Activated CD8-positive, alpha-beta memory T cell treated with anti-CD3 and anti-CD28 coated beads, Interleukin-2, amount 50 U/mL, for 1 hour (primary cell): ENCODE results near the gene VPS35L.
"Not testable (repeated sequence)": the region's sequence is repeated elsewhere in the genome, so short reads cannot be mapped to it uniquely, and the experiment has no call there.

Experiments used
- DNase-seq: peaks from one replicate; pipeline ENCODE4 v3.0.0-alpha.2; 2020; ENCODE audit errors: extremely low read depth

VPS35L gene

DNA sequence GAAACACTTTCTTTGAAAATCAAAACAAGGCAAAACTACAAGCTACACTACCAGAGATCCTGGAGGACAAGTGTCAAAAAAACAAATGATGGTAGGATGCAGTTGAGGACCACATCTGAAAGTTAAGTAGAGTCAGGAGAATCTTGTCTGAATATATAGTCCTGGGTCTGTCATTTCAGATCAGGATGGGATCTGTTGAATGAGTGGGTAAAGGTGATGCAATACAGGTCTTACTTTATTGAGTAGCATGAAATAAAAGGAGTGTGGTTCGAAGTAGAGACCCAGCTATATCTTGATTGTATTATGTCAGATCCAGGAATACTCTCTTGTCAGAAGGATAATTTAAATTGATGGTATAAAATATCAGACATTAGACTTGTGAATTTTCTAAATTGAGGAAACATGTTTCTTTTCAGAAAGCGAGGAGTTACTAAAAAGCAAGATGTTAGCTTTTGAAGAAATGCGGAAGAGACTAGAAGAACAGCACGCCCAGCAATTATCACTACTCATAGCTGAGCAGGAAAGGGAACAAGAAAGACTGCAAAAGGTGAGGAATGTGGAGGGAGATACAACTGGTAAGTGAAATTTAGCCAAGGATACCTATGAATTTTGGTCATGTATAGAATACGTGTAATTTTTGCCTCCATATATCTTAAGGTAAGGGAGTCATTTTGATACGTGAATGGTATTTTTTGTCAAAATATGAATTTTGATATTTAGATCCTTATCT, 15.1 kb upstream of the VPS35L start:
- no peak for DNase-seq

DNA sequence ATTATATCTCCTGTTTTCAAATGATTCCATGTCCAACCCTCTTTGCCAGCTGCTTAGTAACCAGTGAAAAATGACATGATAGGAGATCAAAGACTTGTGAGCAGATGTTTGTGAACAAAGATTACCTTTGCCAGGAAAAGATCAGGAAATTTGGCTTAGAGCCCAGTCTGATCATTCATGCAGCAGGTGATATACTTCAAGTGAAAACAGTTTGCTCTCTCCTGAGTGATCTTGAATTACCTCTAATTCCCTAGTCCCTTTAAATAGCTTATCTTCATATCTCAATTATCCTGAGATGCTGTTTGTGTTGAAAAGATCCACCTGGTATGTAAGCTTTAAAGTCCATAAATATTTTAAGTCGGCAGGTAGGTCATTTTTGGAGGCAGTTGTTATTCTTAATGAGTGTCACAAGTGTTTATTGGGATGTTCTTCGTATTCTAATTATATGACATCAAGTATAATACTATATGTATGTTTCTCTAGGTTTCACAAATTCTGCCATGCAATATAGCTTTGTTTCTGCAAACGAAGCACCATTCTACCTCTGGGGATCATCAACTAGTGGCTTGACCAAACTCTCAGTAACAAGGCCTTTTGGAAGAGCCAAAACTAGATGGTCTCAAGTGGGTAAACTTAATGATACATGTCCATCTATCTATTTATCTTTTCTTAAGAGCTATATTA, 13.2 kb upstream of the VPS35L start:
- DNase-seq, result no peak

- DNase-seq, result not testable (repeated sequence)
These were observed 12.1 kb upstream of the VPS35L start for GRCh38 chr16:19543278-19543996.

DNA sequence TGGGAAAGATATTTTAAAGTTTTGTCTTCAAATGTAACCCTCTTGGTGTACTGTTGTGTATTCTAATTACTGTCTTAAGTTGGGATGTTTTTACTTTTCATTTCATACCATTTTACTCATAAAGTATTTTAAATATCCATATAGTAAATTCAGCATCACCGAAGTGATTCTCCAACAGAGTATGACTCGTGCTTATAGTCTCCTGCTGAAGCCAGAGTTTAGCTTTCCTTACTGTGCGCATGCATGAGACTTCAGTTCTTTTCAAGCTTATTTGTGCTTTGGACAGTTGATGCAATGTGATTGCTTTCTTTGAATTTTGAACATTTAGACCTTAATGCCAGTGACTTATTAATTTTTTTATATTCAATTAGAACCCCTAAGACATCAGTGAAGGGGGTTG, 7.4 kb upstream of the VPS35L start:
- no peak for DNase-seq

GRCh38 chr16:19549673-19550072, 5.8 kb upstream of the VPS35L start:
- no peak for DNase-seq

- no peak for DNase-seq
These were observed 652 bp downstream of the VPS35L start for GRCh38 chr16:19555938-19556771.

DNA sequence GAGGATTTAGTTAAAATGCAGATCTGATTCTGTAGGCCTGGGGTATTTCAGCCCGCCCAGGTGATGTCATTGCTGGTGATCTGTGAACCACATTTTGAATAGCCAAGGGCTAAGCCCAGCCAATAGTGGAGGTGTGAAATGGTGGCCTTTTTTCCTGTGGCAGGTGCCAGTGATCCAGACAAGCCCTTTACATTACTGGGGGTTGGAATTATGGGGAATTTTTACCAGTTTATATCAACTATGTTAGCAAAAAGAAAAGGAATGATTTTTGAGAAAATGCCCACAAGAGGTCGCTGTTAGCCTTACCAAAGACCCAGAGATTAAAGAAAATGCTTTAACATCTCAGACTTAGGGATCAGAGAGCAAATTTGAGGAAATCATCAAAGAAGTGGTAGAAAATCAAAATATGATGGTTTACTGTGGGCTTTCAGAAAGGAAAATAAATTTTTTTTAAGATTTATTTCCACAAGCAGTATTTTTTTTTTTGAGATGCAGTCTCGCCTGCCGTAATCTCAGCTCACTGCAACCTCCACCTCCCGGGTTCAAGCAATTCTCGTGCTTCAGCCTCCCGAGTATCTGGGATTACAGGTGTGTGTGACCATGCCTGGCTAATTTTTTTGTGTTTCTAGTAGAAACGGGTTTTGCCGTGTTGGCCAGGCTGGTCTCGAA, 3.9 kb downstream of the VPS35L start:
- no peak for DNase-seq

DNA sequence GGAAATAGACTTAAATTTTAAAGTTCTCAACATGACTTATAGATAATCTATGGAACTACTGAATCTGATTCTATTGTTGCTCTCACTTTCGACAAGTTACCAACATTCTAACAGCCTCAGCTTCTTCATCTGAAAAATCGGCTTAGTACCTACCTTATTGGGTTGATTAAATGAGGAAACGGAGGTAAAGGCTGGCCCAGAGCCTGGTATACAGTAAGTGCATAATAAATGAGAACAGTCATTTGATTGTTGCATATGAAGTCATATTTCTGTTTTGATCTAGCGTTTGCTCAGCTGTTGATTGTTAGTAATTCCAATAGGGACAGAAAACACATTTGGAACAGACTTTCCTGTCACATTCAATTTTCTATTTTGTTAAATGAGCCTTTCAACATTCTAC, 4.6 kb downstream of the VPS35L start:
- DNase-seq, result no peak

GRCh38 chr16:19563377-19563776, 7.9 kb downstream of the VPS35L start:
- no peak for DNase-seq

GRCh38 chr16:19566362-19566761, 10.9 kb downstream of the VPS35L start:
- DNase-seq, result no peak

DNA sequence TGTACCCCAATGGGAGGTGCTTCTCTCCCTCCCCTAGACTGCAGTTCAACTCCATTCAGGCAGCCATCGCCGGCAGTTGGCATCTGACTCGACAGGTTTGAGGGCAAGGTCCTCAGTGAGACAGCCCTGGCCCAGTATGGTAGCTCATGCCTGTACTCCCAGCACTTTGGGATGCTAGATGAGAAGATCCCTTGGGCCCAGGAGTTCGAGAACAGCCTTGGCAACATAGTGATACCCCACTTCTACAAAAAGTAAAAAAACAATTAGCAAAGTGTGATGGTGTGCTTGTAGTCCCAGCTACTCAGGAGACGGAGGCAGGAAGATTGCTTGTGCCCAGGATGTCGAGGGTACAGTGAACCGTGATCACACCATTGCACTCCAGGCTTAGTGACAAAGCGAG, 12.1 kb downstream of the VPS35L start:
- no peak for DNase-seq

DNA sequence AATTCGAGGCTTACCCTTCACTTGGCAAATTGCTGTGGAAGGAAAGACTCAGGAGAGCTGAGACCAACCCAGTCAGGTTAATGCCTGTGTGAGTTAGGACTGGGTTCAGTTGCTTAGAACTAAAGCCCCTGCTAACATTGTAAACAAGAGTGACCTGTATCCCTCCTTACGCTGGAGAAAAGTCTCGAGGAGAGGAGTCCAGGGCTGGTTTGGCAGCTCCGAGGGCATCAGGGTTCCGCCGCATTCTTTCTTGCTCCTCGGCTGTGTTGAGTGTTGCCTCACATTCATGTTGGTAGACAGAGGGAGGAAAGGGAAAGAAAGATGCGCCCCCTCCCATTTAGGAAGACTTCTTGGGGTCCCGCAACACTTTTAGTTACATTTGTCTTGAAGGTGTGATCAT, 18.5 kb downstream of the VPS35L start:
- DNase-seq, result no peak

DNA sequence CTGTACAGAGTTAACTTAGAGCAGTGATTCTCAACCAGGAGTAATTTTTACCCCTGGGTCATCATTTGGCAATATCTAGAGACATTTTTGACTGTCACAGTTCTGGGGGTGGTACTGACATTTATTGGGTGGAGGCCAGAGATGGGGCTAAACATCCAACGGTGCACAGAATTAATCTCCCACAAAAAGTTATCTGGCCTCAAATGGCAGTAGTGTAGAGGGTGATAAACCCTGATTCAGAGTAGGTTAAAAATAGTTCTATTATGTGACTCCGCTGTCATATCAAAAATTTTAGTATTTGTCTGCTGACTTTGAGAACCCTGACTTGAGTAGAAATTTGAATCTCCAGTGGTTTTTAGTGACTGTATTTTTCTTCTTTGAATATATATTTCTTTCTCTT, 19.1 kb downstream of the VPS35L start:
- DNase-seq, result no peak

DNA sequence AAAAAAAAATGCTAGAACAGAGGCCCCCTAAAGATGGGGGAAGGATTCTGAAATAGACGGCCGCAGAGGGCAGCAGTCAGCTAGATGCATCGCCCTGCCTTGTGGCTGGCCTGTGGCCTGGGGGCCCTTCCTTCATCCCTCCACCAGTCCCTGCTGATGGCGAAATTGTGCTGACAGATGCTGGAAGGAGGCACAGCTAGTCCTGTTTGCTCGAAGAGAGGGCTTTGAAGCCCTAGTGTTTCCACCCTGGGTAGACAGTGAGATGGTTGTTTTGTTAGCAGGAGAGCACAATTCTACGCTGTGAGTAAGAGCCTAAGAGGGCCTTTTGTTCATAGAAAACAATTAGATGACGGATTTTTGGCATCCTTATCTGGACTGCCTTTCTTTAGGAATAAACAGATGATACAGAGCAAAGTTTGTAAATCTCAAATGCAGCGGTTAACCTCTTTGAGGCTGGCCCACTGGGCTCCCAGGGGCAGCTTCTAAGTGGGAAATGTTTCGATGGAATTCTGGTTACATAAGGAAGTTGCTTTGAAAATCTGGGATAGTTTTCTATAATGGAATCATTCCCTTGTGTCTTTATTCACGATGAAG, 23.0 kb downstream of the VPS35L start:
- no peak for DNase-seq

DNA sequence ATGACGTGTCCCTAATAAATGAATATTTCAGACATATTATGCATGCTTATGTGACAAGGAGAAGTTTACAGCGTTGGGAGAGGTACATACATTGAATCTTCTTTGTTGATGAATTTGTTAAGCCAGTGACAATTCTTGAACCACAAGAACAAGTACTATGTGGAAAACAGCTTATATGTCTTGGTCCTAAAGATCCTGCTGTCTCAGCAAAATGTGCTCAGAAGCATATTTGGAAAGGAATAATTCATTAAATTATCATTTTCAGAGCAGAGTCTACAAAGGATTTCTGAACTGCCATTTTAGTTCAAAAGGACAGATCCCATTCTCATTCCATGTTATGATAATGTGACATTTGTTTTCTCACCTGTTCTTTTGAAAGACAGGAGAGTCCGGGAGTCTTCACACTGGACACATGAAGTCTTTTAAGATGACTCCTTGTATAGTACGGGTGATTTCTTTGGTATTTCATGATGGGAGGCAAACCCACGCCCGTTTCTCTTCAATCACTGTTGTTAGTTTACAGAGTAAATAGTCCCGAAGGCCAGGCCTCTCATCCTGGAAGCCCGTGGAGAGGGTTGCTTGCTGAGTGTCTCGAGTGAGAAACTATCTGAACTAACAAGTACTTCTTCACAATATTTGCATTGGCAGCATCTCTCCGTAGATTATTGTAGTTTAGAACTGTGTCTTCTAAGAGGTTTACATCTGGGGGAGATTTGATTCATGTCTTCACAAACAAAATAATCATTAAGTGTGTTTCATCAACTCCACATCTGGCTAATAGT, 26.7 kb downstream of the VPS35L start:
- no peak for DNase-seq

DNA sequence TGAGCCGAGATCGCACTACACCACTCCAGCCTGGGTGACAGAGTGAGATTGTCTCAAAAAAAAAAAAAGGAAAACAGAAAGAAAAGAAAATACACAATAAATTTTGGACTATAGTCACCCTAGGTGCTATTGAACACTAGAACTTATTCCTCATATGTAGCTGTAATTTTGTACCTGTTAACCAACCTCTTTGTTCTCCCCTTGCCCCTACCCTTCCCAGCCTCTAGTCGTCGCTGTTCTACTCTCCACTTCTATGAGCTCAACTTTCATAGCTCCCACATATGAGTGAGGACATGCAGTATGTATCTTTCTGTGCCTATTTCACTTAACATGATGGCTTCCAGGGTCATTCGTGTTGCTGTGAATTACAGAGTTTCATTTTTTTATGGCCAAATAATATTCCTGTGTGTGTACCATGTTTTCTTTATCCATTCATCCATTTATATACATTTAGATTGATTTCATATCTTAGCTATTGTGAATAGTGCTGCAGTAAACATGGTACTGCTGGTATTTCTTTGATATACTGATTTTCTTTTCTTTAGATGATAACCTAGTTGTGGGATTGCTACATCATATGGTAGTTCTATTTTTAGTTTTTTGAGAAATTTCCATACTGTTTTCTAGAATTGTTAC, 28.3 kb downstream of the VPS35L start:
- no peak for DNase-seq

DNA sequence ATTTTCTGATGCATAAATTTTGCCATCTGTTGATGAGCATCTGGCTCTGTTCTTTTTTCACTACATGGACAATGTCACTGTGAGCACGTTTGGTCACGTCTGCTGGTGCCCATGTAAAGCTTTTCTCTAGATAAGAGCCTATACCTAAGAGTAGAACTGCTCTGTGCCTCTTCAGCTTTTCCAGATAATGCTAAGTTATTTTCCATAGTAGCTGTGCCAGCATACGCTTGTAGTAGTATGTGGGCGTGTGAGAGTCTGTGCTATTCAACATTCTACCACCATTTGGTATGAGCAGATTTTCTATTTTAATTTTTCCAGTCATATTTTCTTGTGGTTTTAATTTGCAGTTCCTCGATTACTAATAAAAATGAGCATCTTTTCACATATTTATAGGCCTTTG, 33.2 kb downstream of the VPS35L start:
- no peak for DNase-seq

- DNase-seq, result no peak
These were observed 33.6 kb downstream of the VPS35L start for GRCh38 chr16:19589106-19589505.

DNA sequence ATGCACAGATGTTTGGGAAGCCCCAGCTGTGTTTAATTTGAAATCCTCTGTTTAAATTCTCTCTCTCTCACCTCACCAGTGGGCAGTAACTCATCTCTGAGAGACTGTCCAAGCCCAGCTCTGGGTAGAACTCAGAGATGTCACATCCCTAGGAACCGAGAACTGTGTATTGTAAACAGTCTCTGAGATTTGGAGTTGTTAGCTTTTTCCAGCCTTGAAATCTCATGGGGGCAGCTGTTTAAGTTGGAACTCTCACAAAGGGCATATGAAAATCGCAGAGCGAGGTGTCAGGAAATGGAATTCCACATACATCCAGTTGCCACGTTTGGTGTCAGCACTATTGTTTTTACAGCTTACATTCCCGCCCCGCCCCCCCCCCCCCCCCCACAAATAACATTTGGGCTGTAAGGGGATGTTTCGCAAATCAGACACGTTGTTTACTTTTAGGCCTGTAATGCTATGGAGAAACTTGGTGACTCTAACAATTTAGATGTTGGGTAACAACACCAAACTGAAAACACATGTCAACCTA, 34.3 kb downstream of the VPS35L start:
- DNase-seq, result no peak
